Nephron progenitor cell (in vitro differentiated cells): ENCODE results near the gene TSGA10.

ENCODE experiments used
- DNase-seq: peaks from one replicate; pipeline ENCODE4 v3.0.0; 2021
- H3K27ac Mint-ChIP-seq: 2 replicates; pipeline ENCODE4 v1.8.0; 2021; ENCODE audit warnings: mild to moderate bottlenecking, moderate library complexity, mixed read lengths
- H3K27me3 Mint-ChIP-seq: 2 replicates; pipeline ENCODE4 v1.8.0; 2021; ENCODE audit warnings: mild to moderate bottlenecking, low read depth, mixed read lengths; ENCODE audit not compliant: poor library complexity
- H3K36me3 Mint-ChIP-seq: 2 replicates; pipeline ENCODE4 v1.8.0; 2021; ENCODE audit warnings: low read depth, mixed read lengths
- H3K4me1 Mint-ChIP-seq: 2 replicates; pipeline ENCODE4 v1.8.0; 2021; ENCODE audit warnings: mixed read lengths
- H3K4me3 Mint-ChIP-seq: 2 replicates; pipeline ENCODE4 v1.8.0; 2021; ENCODE audit warnings: mild to moderate bottlenecking, moderate library complexity, mixed read lengths
- H3K9me3 Mint-ChIP-seq: 2 replicates; pipeline ENCODE4 v1.8.0; 2021; ENCODE audit warnings: mild to moderate bottlenecking, moderate library complexity, mixed read lengths
- TF ChIP-seq, protein P1 (sequence below): fragments of 200-600 bp; sonication (generic); IDR thresholded peaks from 2 replicates; pipeline ENCODE4 v1.5.0; 2021; ENCODE audit warnings: antibody characterized with exemption

The TSGA10 gene

DNA sequence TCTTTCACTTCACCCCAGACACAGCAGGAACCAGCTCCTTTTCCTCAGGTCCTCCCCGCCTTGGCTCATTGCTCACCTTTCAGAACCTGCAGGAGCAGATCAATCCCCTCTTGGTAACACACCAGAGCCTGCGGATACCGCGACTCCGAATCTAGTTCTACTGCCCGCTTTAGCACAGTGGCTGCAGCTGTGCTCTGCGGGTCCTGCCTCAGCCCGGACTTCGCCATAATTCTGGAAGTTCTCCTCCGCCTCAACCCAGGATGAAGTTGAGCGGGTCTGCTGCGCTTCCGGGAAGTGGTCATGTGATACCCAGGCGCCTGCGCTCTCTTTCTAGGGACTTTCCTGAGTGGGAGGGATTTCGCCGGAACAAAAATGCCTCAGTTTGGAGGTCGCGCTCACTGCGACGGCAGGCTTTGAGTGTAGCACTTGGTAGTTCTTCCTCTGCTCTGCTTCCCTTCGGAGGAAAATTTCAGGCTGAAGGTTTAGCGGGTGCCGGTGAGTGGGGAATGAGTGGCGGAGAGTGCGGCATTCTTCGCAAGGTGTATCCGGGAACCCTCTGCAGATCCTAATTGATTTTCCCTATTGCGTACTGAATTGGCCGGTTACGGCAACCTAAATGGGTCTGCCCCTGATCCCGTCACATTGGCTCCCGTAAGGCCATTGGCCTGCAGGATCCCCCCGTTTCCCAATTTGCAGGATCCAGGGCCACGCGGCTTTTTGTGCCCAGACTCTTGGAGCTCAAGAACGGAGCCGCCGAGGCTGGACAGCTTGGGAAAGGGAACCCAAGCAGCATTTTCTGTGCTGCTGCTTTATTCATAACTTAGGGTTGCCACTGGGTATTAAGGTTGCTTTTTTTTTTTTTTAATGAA, 26.2 kb upstream of the TSGA10 start, which contains the start of the genes MITD1 and MRPL30:
MITD1 (minus strand) TSS at position 304 of the 869 bp plus-strand sequence; CDS start at position 227, 77 bp downstream.
MRPL30 (plus strand) TSS at position 430 of the 869 bp plus-strand sequence. CDS start 5,020 bp downstream, outside the sequence.
- peak; percentile 86 for DNase-seq
- Mint-ChIP-seq H3K27ac (peak within 1 kb of the TSS; percentile 98), H3K9me3 (peaks cover 8% of the 10 kb centered on the region), H3K4me1 (peaks cover 42% of the 10 kb centered on the region), H3K4me3 (peak within 1 kb of the TSS; percentile 100), H3K27me3 (no peaks in the 10 kb centered on the region), H3K36me3 (peaks cover 25% of the 10 kb centered on the region)
- TF ChIP-seq, protein P1, sequence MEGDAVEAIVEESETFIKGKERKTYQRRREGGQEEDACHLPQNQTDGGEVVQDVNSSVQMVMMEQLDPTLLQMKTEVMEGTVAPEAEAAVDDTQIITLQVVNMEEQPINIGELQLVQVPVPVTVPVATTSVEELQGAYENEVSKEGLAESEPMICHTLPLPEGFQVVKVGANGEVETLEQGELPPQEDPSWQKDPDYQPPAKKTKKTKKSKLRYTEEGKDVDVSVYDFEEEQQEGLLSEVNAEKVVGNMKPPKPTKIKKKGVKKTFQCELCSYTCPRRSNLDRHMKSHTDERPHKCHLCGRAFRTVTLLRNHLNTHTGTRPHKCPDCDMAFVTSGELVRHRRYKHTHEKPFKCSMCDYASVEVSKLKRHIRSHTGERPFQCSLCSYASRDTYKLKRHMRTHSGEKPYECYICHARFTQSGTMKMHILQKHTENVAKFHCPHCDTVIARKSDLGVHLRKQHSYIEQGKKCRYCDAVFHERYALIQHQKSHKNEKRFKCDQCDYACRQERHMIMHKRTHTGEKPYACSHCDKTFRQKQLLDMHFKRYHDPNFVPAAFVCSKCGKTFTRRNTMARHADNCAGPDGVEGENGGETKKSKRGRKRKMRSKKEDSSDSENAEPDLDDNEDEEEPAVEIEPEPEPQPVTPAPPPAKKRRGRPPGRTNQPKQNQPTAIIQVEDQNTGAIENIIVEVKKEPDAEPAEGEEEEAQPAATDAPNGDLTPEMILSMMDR = no peak

DNA sequence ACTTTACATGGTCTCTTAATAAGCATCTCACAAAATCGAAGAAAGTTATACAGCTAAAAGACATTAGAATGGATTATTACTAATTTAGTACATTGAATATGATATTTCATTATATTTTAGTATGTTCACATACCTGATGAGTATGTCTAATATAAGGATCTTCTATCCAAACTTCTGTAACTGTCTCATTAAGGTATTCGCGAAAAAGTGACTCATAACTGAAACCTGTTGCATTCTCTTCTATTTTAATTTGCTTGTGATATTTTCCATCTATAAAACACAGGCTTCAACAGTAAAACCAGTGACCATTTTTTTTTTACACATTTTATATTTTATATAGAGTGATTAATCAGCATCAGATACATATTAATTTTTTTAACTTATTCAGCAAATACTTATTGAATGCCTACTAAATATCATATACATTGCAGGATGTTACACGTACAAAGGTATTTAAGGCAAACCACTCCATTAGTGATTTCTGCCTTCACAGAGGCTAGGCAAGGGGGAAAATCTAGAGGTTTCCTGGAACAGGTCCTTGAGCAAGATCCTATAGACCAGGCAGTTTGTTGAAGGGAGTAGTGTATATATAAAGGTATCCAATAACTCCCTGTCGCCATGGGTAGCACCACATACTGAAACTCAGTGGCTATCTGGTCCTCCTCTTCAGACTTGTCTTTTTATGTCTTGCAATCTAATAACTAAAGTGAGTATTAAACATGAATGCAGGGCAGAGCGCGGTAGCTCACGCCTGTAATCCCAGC, 16.8 kb upstream of the TSGA10 start:
- TF ChIP-seq, protein P1 = no peak
- peaks cover 43% of the 10 kb centered on the region for H3K36me3 Mint-ChIP-seq
- H3K27ac Mint-ChIP-seq = peak overlapping the region; percentile 32
- no peaks in the 10 kb centered on the region for H3K27me3 Mint-ChIP-seq
- H3K4me1 Mint-ChIP-seq = no peaks in the 10 kb centered on the region
- no peaks in the 10 kb centered on the region for H3K9me3 Mint-ChIP-seq
- no peak overlapping the region for H3K4me3 Mint-ChIP-seq
- DNase-seq = no peak

DNA sequence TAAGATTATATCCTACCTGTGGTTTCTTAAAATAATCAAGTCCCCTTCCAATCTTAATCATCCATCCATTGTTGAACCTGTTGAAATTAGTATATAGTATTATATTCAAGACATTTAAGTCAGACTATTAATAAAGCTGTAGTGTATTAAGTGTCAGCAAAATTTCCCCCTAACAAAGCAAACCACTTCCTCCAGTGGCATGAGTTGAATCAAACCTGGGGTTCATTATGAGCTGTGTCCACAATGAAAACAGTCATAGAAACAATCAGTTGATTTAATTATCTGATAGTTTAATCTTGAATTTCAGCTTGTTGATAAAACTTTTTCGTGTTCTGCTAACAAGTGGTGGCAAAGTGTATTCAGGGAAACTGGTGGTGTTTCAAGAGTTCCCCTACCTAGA, 14.8 kb upstream of the TSGA10 start:
- Mint-ChIP-seq H3K9me3 (no peaks in the 10 kb centered on the region), H3K4me1 (no peaks in the 10 kb centered on the region), H3K27me3 (no peaks in the 10 kb centered on the region)

DNA sequence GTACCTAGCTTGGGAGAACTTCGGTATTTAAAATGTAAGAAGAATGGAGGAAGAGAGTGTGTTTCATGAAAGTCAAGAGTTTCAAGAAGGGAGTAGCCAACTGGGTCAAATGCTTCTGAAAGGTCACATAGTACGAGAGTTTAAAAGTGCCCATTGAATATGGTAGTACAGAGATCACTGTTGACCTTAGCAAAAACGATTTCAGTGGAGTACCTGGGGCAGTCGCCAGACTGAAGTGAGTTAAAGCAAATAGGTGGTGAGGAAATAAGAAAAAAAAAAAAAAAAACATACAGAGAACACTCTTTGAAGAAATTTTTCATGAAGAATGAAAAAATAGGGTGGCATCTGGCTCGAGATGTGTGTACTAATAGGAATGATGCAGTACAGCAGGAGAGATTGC, 11.5 kb upstream of the TSGA10 start:
- no peaks in the 10 kb centered on the region for H3K4me1 Mint-ChIP-seq
- TF ChIP-seq, protein P1 = no peak
- peaks cover 52% of the 10 kb centered on the region for H3K36me3 Mint-ChIP-seq
- H3K27ac Mint-ChIP-seq = no peak overlapping the region
- no peak for DNase-seq
- H3K4me3 Mint-ChIP-seq = no peak overlapping the region
- H3K9me3 Mint-ChIP-seq = no peaks in the 10 kb centered on the region
- no peaks in the 10 kb centered on the region for H3K27me3 Mint-ChIP-seq

More for the DNA sequence above, 14.8 kb upstream of the TSGA10 start:
- TF ChIP-seq, protein P1 = no peak
- DNase-seq = no peak
- Mint-ChIP-seq H3K4me3 (no peak overlapping the region), H3K36me3 (peaks cover 51% of the 10 kb centered on the region), H3K27ac (no peak overlapping the region)

DNA sequence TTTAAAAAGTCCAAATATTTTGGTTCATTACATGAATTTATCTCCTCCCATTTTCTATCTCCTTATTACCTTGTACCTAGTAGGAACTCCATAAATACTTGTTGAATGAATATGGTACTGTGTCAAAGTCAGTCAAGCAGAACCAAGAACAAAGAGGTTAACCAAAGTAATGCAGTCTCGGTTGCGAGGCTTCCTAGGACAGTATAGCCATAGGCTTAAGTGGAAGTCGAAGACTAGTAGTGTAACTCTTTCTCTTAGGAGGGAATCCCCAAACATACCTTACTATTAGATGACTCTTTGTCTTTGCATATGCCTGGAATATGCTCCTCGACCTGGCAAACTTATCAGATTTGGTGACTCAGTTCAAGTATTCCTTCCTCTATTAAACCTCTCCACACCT, 4.9 kb upstream of the TSGA10 start:
- peaks cover 39% of the 10 kb centered on the region for H3K36me3 Mint-ChIP-seq
- no peak for DNase-seq
- TF ChIP-seq, protein P1 = no peak
- H3K4me3 Mint-ChIP-seq = no peak overlapping the region
- no peaks in the 10 kb centered on the region for H3K27me3 Mint-ChIP-seq
- peaks cover 36% of the 10 kb centered on the region for H3K4me1 Mint-ChIP-seq
- no peak overlapping the region for H3K27ac Mint-ChIP-seq
- no peaks in the 10 kb centered on the region for H3K9me3 Mint-ChIP-seq
